AG09309 (cell line): ENCODE measurements around the gene LRRC8B.

Experiments
- DNase-seq: peaks from one replicate; pipeline ENCODE4 v3.0.0-alpha.2; 2010; ENCODE audit warnings: low read depth
- H3K4me3 ChIP-seq: 2 replicates; pipeline ENCODE4 v1.5.1; 2011; ENCODE audit warnings: mild to moderate bottlenecking, low read depth, low read length, moderate library complexity; ENCODE audit not compliant: control insufficient read depth
- CTCF ChIP-seq: IDR thresholded peaks from 2 replicates; pipeline ENCODE4 v1.5.1; 2011; ENCODE audit warnings: mild to moderate bottlenecking, low read depth, low read length, inconsistent platforms; ENCODE audit not compliant: insufficient read depth, control insufficient read depth; ENCODE audit errors: missing control alignments

The LRRC8B gene

GRCh38 chr1:89609781-89610456 lies 85.3 kb downstream of the LRRC8B start:
- no peak overlapping the region for H3K4me3 ChIP-seq

GRCh38 chr1:89610457-89611011 lies 85.9 kb downstream of the LRRC8B start:
- H3K4me3 ChIP-seq = no peak overlapping the region
- no peak for DNase-seq
- TF ChIP-seq CTCF = no peak

More at GRCh38 chr1:89609781-89610456, 85.3 kb downstream of the LRRC8B start:
- no peak for DNase-seq
- TF ChIP-seq CTCF = no peak

GRCh38 chr1:89611721-89612120 lies 87.1 kb downstream of the LRRC8B start:
- no peak for DNase-seq
- TF ChIP-seq CTCF = no peak
- H3K4me3 ChIP-seq = no peak overlapping the region

GRCh38 chr1:89613928-89614327 lies 89.3 kb downstream of the LRRC8B start:
- no peak for TF ChIP-seq CTCF
- no peak for DNase-seq
- H3K4me3 ChIP-seq = no peak overlapping the region

GRCh38 chr1:89615676-89616598 lies 91.3 kb downstream of the LRRC8B start:
- no peak overlapping the region for H3K4me3 ChIP-seq
- DNase-seq = no peak
- TF ChIP-seq CTCF = peak; percentile 41

- no peak overlapping the region for H3K4me3 ChIP-seq
- TF ChIP-seq CTCF = no peak
- DNase-seq = no peak
Measured at GRCh38 chr1:89616844-89617627, 92.4 kb downstream of the LRRC8B start.
